Trophoblast cell (in vitro differentiated cells and primary cell): ENCODE data around the gene FBXW5.

Experiments used
- DNase-seq, 2 donors: peaks; one replicate each; pipeline ENCODE4 v3.0.0-alpha.2; 2016
- H2AFZ ChIP-seq: 2 replicates; pipeline ENCODE4 v1.6.1; 2013; ENCODE audit warnings: low read length, moderate library complexity, mild to moderate bottlenecking; ENCODE audit not compliant: insufficient read depth, poor library complexity
- H2AK5ac ChIP-seq: 2 replicates; pipeline ENCODE4 v1.6.1; 2013; ENCODE audit warnings: mild to moderate bottlenecking, low read length
- H2BK120ac ChIP-seq: 2 replicates; pipeline ENCODE4 v1.6.1; 2013; ENCODE audit warnings: low read length, mild to moderate bottlenecking, moderate library complexity; ENCODE audit not compliant: insufficient read depth, poor library complexity
- H2BK12ac ChIP-seq: 2 replicates; pipeline ENCODE4 v1.6.1; 2013; ENCODE audit warnings: mild to moderate bottlenecking, low read length, moderate library complexity
- H2BK5ac ChIP-seq: 2 replicates; pipeline ENCODE4 v1.6.1; 2013; ENCODE audit warnings: low read length, low read depth, moderate library complexity, mild to moderate bottlenecking; ENCODE audit not compliant: poor library complexity
- H3K14ac ChIP-seq: 2 replicates; pipeline ENCODE4 v1.6.1; 2013; ENCODE audit warnings: mild to moderate bottlenecking, low read length
- H3K18ac ChIP-seq: 2 replicates; pipeline ENCODE4 v1.6.1; 2013; ENCODE audit warnings: mild to moderate bottlenecking, low read length
- H3K23ac ChIP-seq: 2 replicates; pipeline ENCODE4 v1.6.1; 2013; ENCODE audit warnings: low read length
- H3K27ac ChIP-seq: 2 replicates; pipeline ENCODE4 v1.5.1; 2013; ENCODE audit warnings: low read depth, mild to moderate bottlenecking, inconsistent platforms, low read length, moderate library complexity
- H3K27me3 ChIP-seq: 2 replicates; pipeline ENCODE4 v1.6.1; 2013; ENCODE audit warnings: inconsistent platforms, mild to moderate bottlenecking, low read length, moderate library complexity; ENCODE audit not compliant: insufficient read depth
- H3K36me3 ChIP-seq, 2 experiments: 1 replicate in 1 of 2; 2 replicates in 1 of 2; pipeline ENCODE4 v1.6.1; 2013; ENCODE audit warnings: low read length in 2 of 2, mild to moderate bottlenecking in 2 of 2, moderate library complexity in 1 of 2; ENCODE audit not compliant: insufficient read depth in 2 of 2, control insufficient read depth in 1 of 2
- H3K4ac ChIP-seq: 2 replicates; pipeline ENCODE4 v1.6.1; 2013; ENCODE audit warnings: low read depth, mild to moderate bottlenecking, low read length, moderate library complexity
- H3K4me1 ChIP-seq, 2 experiments: 1 replicate in 1 of 2; 2 replicates in 1 of 2; pipeline ENCODE4 v1.6.1; 2013; ENCODE audit warnings: low read length in 2 of 2, mild to moderate bottlenecking in 2 of 2, moderate library complexity in 1 of 2; ENCODE audit not compliant: insufficient read depth in 2 of 2, control insufficient read depth in 1 of 2
- H3K4me2 ChIP-seq: 2 replicates; pipeline ENCODE4 v1.6.1; 2013; ENCODE audit warnings: inconsistent platforms, mild to moderate bottlenecking, low read length, moderate library complexity
- H3K4me3 ChIP-seq: 2 replicates; pipeline ENCODE4 v1.5.1; 2013; ENCODE audit warnings: mild to moderate bottlenecking, low read depth, low read length, inconsistent platforms
- H3K79me1 ChIP-seq: one replicate; pipeline ENCODE4 v1.6.1; 2013; ENCODE audit warnings: low read length
- H3K79me2 ChIP-seq: 2 replicates; pipeline ENCODE4 v1.6.1; 2013; ENCODE audit warnings: low read length, mild to moderate bottlenecking; ENCODE audit not compliant: control insufficient read depth, insufficient read depth, poor library complexity
- H3K9ac ChIP-seq: 2 replicates; pipeline ENCODE4 v1.6.1; 2013; ENCODE audit warnings: mild to moderate bottlenecking, low read length
- H3K9me3 ChIP-seq: 2 replicates; pipeline ENCODE4 v1.6.1; 2013; ENCODE audit warnings: low read depth, mild to moderate bottlenecking, control low read depth, inconsistent platforms, low read length; ENCODE audit not compliant: insufficient read depth
- H4K12ac ChIP-seq: 2 replicates; pipeline ENCODE4 v1.6.1; 2013; ENCODE audit warnings: low read depth, mild to moderate bottlenecking, low read length, moderate library complexity
- H4K8ac ChIP-seq: 2 replicates; pipeline ENCODE4 v1.6.1; 2013; ENCODE audit warnings: low read depth, mild to moderate bottlenecking, low read length, moderate library complexity
- H4K91ac ChIP-seq: one replicate; pipeline ENCODE4 v1.6.1; 2013; ENCODE audit warnings: low read depth, mild to moderate bottlenecking, low read length, moderate library complexity
- WGBS: extraction: QIAGEN DNeasy Blood & Tissue Kit; methylation state at CpG from one replicate; pipeline ENCODE4 v1.1.7; 2013; ENCODE audit warnings: missing lambda C conversion rate; ENCODE audit not compliant: insufficient read length, insufficient coverage; ENCODE audit errors: extremely low coverage; 5-methylcytosine and 5-hydroxymethylcytosine counted together

The FBXW5 gene

GRCh38 chr9:136936645-136937170 lies 7.8 kb downstream of the FBXW5 start:
- H2BK120ac ChIP-seq, result no peak overlapping the region
- H3K27me3 ChIP-seq, result no peaks in the 10 kb centered on the region
- no peak overlapping the region for H3K14ac ChIP-seq
- no peak overlapping the region for H3K4ac ChIP-seq
- peaks cover 0 to 3% of the 10 kb centered on the region in 2 experiments for H3K4me1 ChIP-seq
- no peak overlapping the region for H2AFZ ChIP-seq
- no peak overlapping the region for H3K18ac ChIP-seq
- no peaks in the 10 kb centered on the region for H3K79me2 ChIP-seq
- no peak overlapping the region for H2AK5ac ChIP-seq
- no peak overlapping the region for H3K23ac ChIP-seq
- H3K79me1 ChIP-seq, result no peaks in the 10 kb centered on the region
- no peak overlapping the region for H2BK12ac ChIP-seq
- no peak overlapping the region for H2BK5ac ChIP-seq
- H3K27ac ChIP-seq, result no peak overlapping the region
- H4K12ac ChIP-seq, result no peak overlapping the region
- peaks cover 38 to 40% of the 10 kb centered on the region in 2 experiments for H3K36me3 ChIP-seq
- H4K8ac ChIP-seq, result no peak overlapping the region
- no CpG with 5 or more reads among the region's 8 CpGs for WGBS
- H3K4me3 ChIP-seq, result no peak overlapping the region
- H3K9ac ChIP-seq, result no peak overlapping the region
- no peak overlapping the region for H3K4me2 ChIP-seq
- no peak overlapping the region for H4K91ac ChIP-seq
- peaks cover 1% of the 10 kb centered on the region for H3K9me3 ChIP-seq
- no peak for DNase-seq

- peak overlapping the region; percentile 68 for H3K9ac ChIP-seq
- H3K9me3 ChIP-seq, result no peaks in the 10 kb centered on the region
- H3K27me3 ChIP-seq, result no peaks in the 10 kb centered on the region
- no peak overlapping the region for H3K4me3 ChIP-seq
- H2AK5ac ChIP-seq, result no peak overlapping the region
- H3K79me1 ChIP-seq, result no peaks in the 10 kb centered on the region
- no peak overlapping the region for H4K91ac ChIP-seq
- no peak overlapping the region for H3K4ac ChIP-seq
- no peaks in the 10 kb centered on the region for H3K79me2 ChIP-seq
- H3K14ac ChIP-seq, result no peak overlapping the region
- H3K18ac ChIP-seq, result no peak overlapping the region
- H3K23ac ChIP-seq, result no peak overlapping the region
- H2BK120ac ChIP-seq, result no peak overlapping the region
- no peak overlapping the region for H4K8ac ChIP-seq
- DNase-seq, result no peak
- H3K36me3 ChIP-seq, result peaks cover 29 to 33% of the 10 kb centered on the region in 2 experiments
- no peak overlapping the region for H3K4me2 ChIP-seq
- no peak overlapping the region for H3K27ac ChIP-seq
- H2AFZ ChIP-seq, result no peak overlapping the region
- H3K4me1 ChIP-seq, result peaks cover 0 to 3% of the 10 kb centered on the region in 2 experiments
- H4K12ac ChIP-seq, result no peak overlapping the region
- no peak overlapping the region for H2BK12ac ChIP-seq
- no CpG with 5 or more reads among the region's 3 CpGs for WGBS
- H2BK5ac ChIP-seq, result no peak overlapping the region
Measured at GRCh38 chr9:136935651-136936050, 8.9 kb downstream of the FBXW5 start.

GRCh38 chr9:136934277-136934676 lies 10.3 kb downstream of the FBXW5 start:
- Histone ChIP-seq H3K18ac (no peak overlapping the region), H2BK12ac (no peak overlapping the region)
- WGBS, result no CpG with 5 or more reads among the region's 3 CpGs

GRCh38 chr9:136931611-136932130 lies 12.9 kb downstream of the FBXW5 start:
- Histone ChIP-seq H3K14ac (no peak overlapping the region), H4K12ac (no peak overlapping the region), H3K4me1 (peaks cover 0 to 4% of the 10 kb centered on the region in 2 experiments), H3K9ac (no peak overlapping the region), H2BK120ac (no peak overlapping the region), H3K27me3 (no peaks in the 10 kb centered on the region), H3K27ac (no peak overlapping the region), H3K18ac (no peak overlapping the region), H4K8ac (no peak overlapping the region), H3K36me3 (peaks cover 19 to 28% of the 10 kb centered on the region in 2 experiments), H4K91ac (no peak overlapping the region), H3K4ac (no peak overlapping the region), H2BK5ac (no peak overlapping the region), H3K79me1 (no peaks in the 10 kb centered on the region), H2AFZ (no peak overlapping the region), H2AK5ac (no peak overlapping the region), H3K9me3 (no peaks in the 10 kb centered on the region), H3K79me2 (no peaks in the 10 kb centered on the region), H3K23ac (no peak overlapping the region), H3K4me2 (no peak overlapping the region), H3K4me3 (no peak overlapping the region), H2BK12ac (no peak overlapping the region)
- no peak for DNase-seq
- no CpG with 5 or more reads among the region's 2 CpGs for WGBS

More at GRCh38 chr9:136934277-136934676, 10.3 kb downstream of the FBXW5 start:
- Histone ChIP-seq H3K4me1 (peaks cover 0 to 3% of the 10 kb centered on the region in 2 experiments), H2BK120ac (no peak overlapping the region), H3K4me2 (no peak overlapping the region), H4K91ac (no peak overlapping the region), H3K23ac (no peak overlapping the region), H3K14ac (no peak overlapping the region), H3K4ac (no peak overlapping the region), H2BK5ac (no peak overlapping the region), H2AFZ (no peak overlapping the region), H2AK5ac (no peak overlapping the region), H3K79me1 (no peaks in the 10 kb centered on the region), H3K27me3 (no peaks in the 10 kb centered on the region), H4K8ac (no peak overlapping the region), H4K12ac (no peak overlapping the region), H3K9ac (no peak overlapping the region), H3K36me3 (peaks cover 17 to 24% of the 10 kb centered on the region in 2 experiments), H3K4me3 (no peak overlapping the region), H3K79me2 (no peaks in the 10 kb centered on the region), H3K27ac (no peak overlapping the region), H3K9me3 (no peaks in the 10 kb centered on the region)
- no peak for DNase-seq
